HT1080 (cell line): ENCODE data around the gene FCHO2. TPM values are rescaled to one million over a fixed set of nuclear protein-coding genes. Genes with fewer than 3 reads are reported as not detected.

Experiments used
- DNase-seq: peaks from one replicate; pipeline ENCODE4 v3.0.0-alpha.2; 2015; ENCODE audit warnings: low read depth
- total RNA-seq: library from RNA; depleted of rRNA; stranded (reverse); fragments of >200 nt; shearing (Covaris generic); gene quantifications from 2 replicates; pipeline ENCODE4 v1.2.3, GENCODE V29; 2014; rRNA removed

The FCHO2 gene
- total RNA-seq, 1 experiment from 2014 or later: 8.1 TPM

DNA sequence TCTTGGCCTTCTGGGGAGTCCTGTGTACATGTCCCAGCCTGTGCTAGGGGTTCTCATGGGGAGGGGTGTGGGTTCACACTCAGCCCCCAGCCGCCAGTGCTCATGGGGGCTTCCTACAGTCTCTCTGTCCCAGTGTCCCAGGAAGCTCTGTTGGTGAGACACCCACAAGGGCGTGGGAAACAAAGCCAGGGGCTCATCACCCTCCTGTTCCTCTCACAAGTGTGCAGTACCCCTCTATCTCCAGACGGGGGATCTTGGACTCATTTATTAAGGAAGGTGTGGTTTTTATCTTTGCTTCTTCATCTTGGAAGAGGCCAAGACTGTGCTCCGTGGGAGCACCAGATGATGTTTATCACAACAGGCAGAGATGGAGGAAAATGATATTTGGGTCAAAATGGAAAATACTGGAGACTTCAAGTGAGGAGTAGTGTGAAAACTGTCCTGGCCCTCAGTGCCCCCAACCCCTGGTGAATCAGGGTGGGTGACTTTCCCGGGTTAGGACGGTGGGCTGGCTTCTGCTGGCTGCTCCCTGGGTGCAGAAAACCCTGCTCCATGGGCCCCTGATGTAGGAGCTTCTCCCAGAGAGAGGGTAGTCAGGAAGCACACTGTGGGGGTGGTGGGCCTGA, 179.7 kb downstream of the FCHO2 start:
- peak; percentile 55 for DNase-seq

DNA sequence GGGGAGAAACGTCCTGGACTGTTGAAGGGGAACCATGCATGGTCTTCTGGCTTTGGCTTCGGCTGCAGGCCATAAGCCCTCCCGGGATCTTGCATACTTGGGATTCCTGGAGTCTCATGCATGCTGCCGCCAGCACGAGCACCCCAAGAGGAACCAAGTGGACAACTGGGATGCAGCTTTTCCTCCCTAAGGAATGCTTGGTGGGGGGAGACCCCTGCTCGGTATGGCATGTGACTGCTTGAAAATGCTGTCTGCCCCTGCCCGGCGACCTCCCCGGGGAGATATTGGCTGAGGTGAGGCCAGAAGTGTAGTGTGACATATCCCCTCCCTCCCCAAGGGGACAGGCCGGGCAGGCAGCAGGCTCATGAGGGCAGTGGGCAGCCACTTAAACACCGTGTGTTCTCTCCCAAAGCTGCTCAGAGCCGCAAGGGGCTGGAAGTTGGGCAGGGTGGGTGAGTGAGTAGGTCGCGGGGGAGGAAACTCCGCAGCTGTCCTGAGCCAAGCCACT, 180.3 kb downstream of the FCHO2 start:
- no peak for DNase-seq

GRCh38 chr5:73137563-73138530, 182.0 kb downstream of the FCHO2 start:
- no peak for DNase-seq

- no peak for DNase-seq
Measured at GRCh38 chr5:73139485-73139884, 183.6 kb downstream of the FCHO2 start.

Other genes starting within 250 kb of the FCHO2 start
- gene TNPO1, start 139.4 kb upstream of the FCHO2 start, total RNA-seq: 167 and 205 TPM in 2 replicates
- not detected in 2 replicates for gene TMEM171, start 164.5 kb downstream of the FCHO2 start, total RNA-seq
- not detected in 2 replicates for gene TMEM174, start 217.2 kb downstream of the FCHO2 start, total RNA-seq